Tibial artery (tissue), 4 donors: ENCODE data around the gene HSD17B11.
"Not testable (repeated sequence)": the region's sequence is repeated elsewhere in the genome, so short reads cannot be mapped to it uniquely, and the experiment has no call there.

Source experiments
- DNase-seq, 2 donors: peaks; one replicate each; pipeline ENCODE4 v3.0.0-alpha.2; 2019
- H3K27ac ChIP-seq, 2 donors: fragments of 200-600 bp; sonication (generic) in 1 of 2; 1 replicate in 1 of 2; 2 replicates in 1 of 2; pipeline ENCODE4 v1.5.1; 2018 to 2019; ENCODE audit warnings: mild to moderate bottlenecking in 1 of 2
- H3K27me3 ChIP-seq, 2 donors: fragments of 200-600 bp; sonication (generic) in 1 of 2; one replicate each; pipeline versions ENCODE4 v1.5.1 to v1.6.0; 2016 to 2019
- H3K36me3 ChIP-seq, 3 donors: fragments of 200-600 bp; sonication (generic) in 2 of 3; one replicate each; pipeline ENCODE4 v1.5.1; 2016 to 2019; ENCODE audit warnings: mild to moderate bottlenecking in 2 of 3
- H3K4me1 ChIP-seq, 4 donors: fragments of 200-600 bp; sonication (generic) in 2 of 4; 1 replicate in 3 of 4; 2 replicates in 1 of 4; pipeline ENCODE4 v1.5.1; 2016 to 2019
- H3K4me3 ChIP-seq, 2 donors: fragments of 200-600 bp; sonication (generic) in 1 of 2; 1 replicate in 1 of 2; 2 replicates in 1 of 2; pipeline ENCODE4 v1.5.1; 2018 to 2019; ENCODE audit warnings: mild to moderate bottlenecking in 2 of 2
- H3K9me3 ChIP-seq, 3 donors: fragments of 200-600 bp; sonication (generic) in 1 of 3; one replicate each; pipeline ENCODE4 v1.5.1; 2016 to 2019
- intact Hi-C: fragments of 100-400 bp; cut with DNase I; formaldehyde crosslinking; loops from one replicate; pipeline ENCODE4 v1.15.0; 2023; ENCODE audit warnings: low total_unique reads
- TF ChIP-seq, protein P1 (sequence below), 2 experiments: fragments of 200-600 bp in 1 of 2; fragments of 450-650 bp in 1 of 2; IDR thresholded peaks; one replicate each; pipeline ENCODE4 v1.5.1; 2017 to 2019; ENCODE audit warnings: antibody characterized with exemption in 2 of 2, mild to moderate bottlenecking in 1 of 2, moderate library complexity in 1 of 2

The HSD17B11 gene

GRCh38 chr4:87399954-87400353 lies 9.0 kb upstream of the HSD17B11 start:
- TF ChIP-seq, protein P1, sequence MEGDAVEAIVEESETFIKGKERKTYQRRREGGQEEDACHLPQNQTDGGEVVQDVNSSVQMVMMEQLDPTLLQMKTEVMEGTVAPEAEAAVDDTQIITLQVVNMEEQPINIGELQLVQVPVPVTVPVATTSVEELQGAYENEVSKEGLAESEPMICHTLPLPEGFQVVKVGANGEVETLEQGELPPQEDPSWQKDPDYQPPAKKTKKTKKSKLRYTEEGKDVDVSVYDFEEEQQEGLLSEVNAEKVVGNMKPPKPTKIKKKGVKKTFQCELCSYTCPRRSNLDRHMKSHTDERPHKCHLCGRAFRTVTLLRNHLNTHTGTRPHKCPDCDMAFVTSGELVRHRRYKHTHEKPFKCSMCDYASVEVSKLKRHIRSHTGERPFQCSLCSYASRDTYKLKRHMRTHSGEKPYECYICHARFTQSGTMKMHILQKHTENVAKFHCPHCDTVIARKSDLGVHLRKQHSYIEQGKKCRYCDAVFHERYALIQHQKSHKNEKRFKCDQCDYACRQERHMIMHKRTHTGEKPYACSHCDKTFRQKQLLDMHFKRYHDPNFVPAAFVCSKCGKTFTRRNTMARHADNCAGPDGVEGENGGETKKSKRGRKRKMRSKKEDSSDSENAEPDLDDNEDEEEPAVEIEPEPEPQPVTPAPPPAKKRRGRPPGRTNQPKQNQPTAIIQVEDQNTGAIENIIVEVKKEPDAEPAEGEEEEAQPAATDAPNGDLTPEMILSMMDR (IDR thresholded peaks at IDR 0.05): no peak
- no peaks in the 10 kb centered on the region for H3K4me1 ChIP-seq
- intact Hi-C loops: no loop called here
- H3K4me3 ChIP-seq: no peak overlapping the region
- H3K9me3 ChIP-seq: no peaks in the 10 kb centered on the region
- no peak overlapping the region for H3K27ac ChIP-seq
- no peak for DNase-seq
- H3K36me3 ChIP-seq: no peaks in the 10 kb centered on the region
- no peaks in the 10 kb centered on the region for H3K27me3 ChIP-seq

DNA sequence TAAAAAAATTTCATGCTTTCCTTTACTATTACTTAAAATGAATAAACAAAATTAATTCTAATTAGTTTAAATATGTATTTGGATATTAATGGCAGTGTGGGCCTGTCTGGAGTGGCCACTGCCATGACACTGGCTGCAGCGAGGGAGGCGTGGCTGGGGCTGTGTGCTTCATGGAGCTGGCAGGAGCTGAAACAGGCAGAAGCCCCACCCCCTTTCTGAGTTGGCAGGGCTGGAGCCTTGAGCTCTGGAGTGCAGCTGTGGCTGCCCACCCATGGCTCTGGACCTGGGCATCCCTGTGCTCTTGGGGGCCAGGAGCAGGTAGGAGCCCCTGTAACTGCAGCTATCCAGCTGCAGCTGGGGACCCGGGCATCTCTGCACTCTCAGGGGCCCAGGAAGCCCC lies 8.2 kb upstream of the HSD17B11 start:
- H3K4me3 ChIP-seq: no peak overlapping the region
- no peaks in the 10 kb centered on the region for H3K4me1 ChIP-seq
- no peaks in the 10 kb centered on the region for H3K27me3 ChIP-seq
- no peak for DNase-seq
- TF ChIP-seq, protein P1 (IDR thresholded peaks at IDR 0.05): no peak
- intact Hi-C loops: no loop called here
- H3K9me3 ChIP-seq: no peaks in the 10 kb centered on the region
- H3K27ac ChIP-seq: no peak overlapping the region
- no peaks in the 10 kb centered on the region for H3K36me3 ChIP-seq

DNA sequence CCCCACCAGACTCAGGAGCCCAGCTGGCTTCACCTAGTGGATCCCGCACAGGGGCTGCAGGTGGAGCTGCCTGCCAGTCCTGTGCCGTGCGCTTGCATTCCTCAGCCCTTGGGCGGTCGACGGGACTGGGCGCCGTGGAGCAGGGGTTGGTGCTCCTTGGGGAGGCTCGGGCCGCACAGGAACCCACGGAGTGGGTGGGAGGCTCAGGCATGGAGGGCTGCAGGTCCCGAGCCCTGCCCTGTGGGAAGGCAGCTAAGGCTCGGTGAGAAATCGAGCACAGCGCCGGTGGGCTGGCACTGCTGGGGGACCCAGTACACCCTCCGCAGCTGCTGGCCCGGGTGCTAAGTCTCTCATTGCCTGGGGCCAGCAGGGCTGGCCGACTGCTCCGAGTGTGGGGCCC lies 4.9 kb upstream of the HSD17B11 start:
- H3K36me3 ChIP-seq, H3K4me1 ChIP-seq, H3K9me3 ChIP-seq, DNase-seq, H3K27me3 ChIP-seq, H3K4me3 ChIP-seq, intact Hi-C loops, H3K27ac ChIP-seq: not testable (repeated sequence)

- intact Hi-C loops, H3K4me1 ChIP-seq, H3K27ac ChIP-seq, DNase-seq, H3K36me3 ChIP-seq, H3K27me3 ChIP-seq, H3K9me3 ChIP-seq, H3K4me3 ChIP-seq: not testable (repeated sequence)
Measured at GRCh38 chr4:87395073-87395472, 4.1 kb upstream of the HSD17B11 start.

DNA sequence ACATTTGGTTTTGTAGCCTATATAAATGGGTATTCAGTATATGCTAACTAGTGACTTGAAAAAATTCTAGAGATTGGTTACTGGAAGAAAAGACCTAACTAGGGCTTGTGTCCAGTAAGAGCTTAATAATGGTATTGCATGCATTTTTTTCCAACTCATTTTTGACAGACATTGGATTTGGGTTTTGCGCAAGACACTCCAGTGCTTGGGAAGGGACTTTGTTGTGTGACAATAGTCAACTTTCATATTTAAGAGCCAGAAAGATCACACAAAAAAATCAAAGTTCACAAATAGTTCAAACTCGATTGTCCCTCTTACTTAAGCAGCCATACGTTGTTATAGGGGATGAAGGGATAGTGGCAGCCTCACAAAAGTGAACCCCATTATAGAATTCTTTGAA lies 1.2 kb upstream of the HSD17B11 start:
- TF ChIP-seq, protein P1 (IDR thresholded peaks at IDR 0.05): no peak
- Histone ChIP-seq H3K36me3 (no peaks in the 10 kb centered on the region), H3K27ac (peak overlapping the region; percentile 92 to 95), H3K27me3 (no peaks in the 10 kb centered on the region), H3K9me3 (no peaks in the 10 kb centered on the region), H3K4me1 (peaks cover 0 to 20% (median 12%) of the 10 kb centered on the region in 4 donors), H3K4me3 (peak overlapping the region; percentile 74 to 79)
- no peak for DNase-seq
- intact Hi-C loops: no loop called here

- Histone ChIP-seq H3K36me3 (no peaks in the 10 kb centered on the region), H3K4me1 (peaks cover 0 to 20% (median 12%) of the 10 kb centered on the region in 4 donors), H3K4me3 (peak overlapping the region; percentile 74 to 79), H3K27me3 (no peaks in the 10 kb centered on the region), H3K27ac (peak overlapping the region; percentile 92 to 95), H3K9me3 (no peaks in the 10 kb centered on the region)
- no peak for DNase-seq
- TF ChIP-seq, protein P1 (IDR thresholded peaks at IDR 0.05): no peak
- intact Hi-C loops: loop anchor here (2.0 kb wide), 1 partner anchor 31 kb away; the partner anchor contains the start of gene NUDT9
Measured at GRCh38 chr4:87391576-87392054, 627 bp upstream of the HSD17B11 start.

DNA sequence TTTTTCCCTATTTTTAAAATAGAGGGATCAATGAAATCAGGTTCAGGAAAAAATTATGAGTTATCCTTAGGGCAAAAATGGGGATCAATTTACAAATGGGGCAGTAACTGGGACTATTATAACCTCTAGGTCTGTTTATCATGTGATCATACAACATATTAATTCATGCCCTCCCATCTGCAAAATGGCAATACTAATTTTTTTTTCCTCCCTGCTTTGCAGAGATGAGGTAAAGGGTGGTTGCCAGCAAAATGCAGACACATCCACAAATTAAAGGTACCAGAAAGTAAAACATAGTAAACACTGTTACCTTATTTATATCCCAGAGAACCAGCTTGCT lies 467 bp downstream of the HSD17B11 start:
- H3K27ac ChIP-seq: peak overlapping the region; percentile 92 to 95
- H3K4me3 ChIP-seq: peak overlapping the region; percentile 74 to 79
- peaks cover 0 to under 1% (median 0%) of the 10 kb centered on the region in 3 donors for H3K36me3 ChIP-seq
- no peak for DNase-seq
- no peaks in the 10 kb centered on the region for H3K27me3 ChIP-seq
- peaks cover 0 to 20% (median 12%) of the 10 kb centered on the region in 4 donors for H3K4me1 ChIP-seq
- TF ChIP-seq, protein P1 (IDR thresholded peaks at IDR 0.05): no peak
- no peaks in the 10 kb centered on the region for H3K9me3 ChIP-seq
- intact Hi-C loops: loop anchor here (2.0 kb wide), 1 partner anchor 32 kb away; the partner anchor contains the start of gene NUDT9

- H3K9me3 ChIP-seq, H3K27me3 ChIP-seq, H3K36me3 ChIP-seq, DNase-seq: not testable (repeated sequence)
- intact Hi-C loops: loop anchor here (2.0 kb wide), 1 partner anchor 33 kb away; the partner anchor contains the start of gene NUDT9
- Histone ChIP-seq H3K4me3 (peak overlapping the region; percentile 74 to 79), H3K4me1 (peaks cover 0 to 20% (median 12%) of the 10 kb centered on the region in 4 donors), H3K27ac (peak overlapping the region; percentile 92 to 95)
Measured at GRCh38 chr4:87390055-87390454, 933 bp downstream of the HSD17B11 start.
